TTC549 (cell line): ENCODE measurements around the gene MIB2.

Experiments
- FAIRE-seq: peaks from 2 replicates; lab custom pipeline; 2012; peaks lifted over from hg19 to GRCh38; lab: Jason Lieb, UNC

MIB2 gene

GRCh38 chr1:1598051-1598719 lies 17.1 kb upstream of the MIB2 start:
- no peak for FAIRE-seq

GRCh38 chr1:1598720-1599029 lies 16.6 kb upstream of the MIB2 start:
- FAIRE-seq: no peak

GRCh38 chr1:1599030-1599934 lies 16.0 kb upstream of the MIB2 start:
- no peak for FAIRE-seq

GRCh38 chr1:1599935-1600860 lies 15.1 kb upstream of the MIB2 start, which contains the start of gene FNDC10:
FNDC10 (minus strand) TSS chr1:1600135; CDS start chr1:1600015, 120 bp downstream.
- no peak for FAIRE-seq

- FAIRE-seq: no peak
These were observed 14.3 kb upstream of the MIB2 start for GRCh38 chr1:1600861-1601563.

GRCh38 chr1:1601564-1602303 lies 13.6 kb upstream of the MIB2 start:
- no peak for FAIRE-seq

GRCh38 chr1:1602304-1602967 lies 12.9 kb upstream of the MIB2 start:
- no peak for FAIRE-seq

DNA sequence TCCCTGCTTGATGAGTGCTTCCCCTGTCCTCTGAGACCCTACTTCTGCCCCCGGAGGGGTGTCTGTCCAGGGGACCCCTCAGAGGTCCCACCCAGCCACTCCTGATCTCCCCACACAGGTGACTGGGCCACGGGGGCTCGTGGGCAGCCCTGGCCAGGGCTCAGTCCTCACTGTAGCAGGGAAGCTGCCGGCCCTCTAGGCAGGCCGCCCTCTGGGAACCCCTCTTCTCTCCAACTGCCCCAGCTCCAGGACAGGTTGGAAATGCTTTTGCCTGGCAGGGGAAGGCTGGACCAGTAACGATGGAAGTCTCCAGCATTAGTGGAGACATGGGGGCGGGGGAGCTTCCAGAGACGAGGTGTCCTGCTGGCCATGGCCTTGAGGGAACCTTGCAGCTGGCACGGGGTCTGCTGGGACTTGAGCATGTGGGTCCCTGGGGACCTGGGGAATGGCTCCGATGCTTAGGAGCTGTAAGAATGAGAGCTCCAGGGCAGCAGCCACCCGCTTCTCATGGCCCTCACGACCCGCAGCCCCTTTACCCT lies 12.3 kb upstream of the MIB2 start:
- FAIRE-seq: no peak

GRCh38 chr1:1603671-1604373 lies 11.5 kb upstream of the MIB2 start:
- FAIRE-seq: no peak

DNA sequence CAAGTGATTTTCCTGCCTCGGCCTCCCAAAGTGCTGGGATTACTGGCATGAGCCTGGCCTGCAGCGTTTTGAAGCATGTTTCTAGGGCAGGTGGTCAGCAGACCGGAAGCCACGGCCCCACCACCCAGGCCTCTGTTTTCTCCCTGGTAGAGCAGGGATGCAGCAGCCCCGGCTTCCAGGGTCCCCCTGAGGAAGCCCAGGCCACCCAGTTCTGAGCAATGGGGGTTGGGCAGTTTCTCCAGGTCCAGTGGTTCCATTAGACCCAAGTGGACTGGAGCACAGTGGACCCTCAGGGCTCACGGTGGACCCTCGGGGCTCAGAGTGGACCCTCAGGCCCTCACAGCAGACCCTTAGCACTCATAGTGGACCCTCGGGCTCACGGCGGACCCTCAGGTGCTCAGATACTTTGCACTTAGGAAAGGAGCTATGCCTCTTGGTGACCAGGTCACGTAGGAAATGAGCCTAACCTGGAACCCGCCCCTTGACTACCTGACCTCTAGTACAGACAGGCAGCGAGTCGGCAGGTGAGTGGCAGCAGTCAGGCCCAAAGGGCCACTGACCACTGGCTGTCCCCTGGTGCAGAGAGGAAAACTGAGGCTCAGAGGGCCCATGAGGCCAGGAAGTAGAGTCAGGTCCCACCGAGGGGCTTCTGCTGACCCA lies 10.8 kb upstream of the MIB2 start:
- FAIRE-seq: no peak

DNA sequence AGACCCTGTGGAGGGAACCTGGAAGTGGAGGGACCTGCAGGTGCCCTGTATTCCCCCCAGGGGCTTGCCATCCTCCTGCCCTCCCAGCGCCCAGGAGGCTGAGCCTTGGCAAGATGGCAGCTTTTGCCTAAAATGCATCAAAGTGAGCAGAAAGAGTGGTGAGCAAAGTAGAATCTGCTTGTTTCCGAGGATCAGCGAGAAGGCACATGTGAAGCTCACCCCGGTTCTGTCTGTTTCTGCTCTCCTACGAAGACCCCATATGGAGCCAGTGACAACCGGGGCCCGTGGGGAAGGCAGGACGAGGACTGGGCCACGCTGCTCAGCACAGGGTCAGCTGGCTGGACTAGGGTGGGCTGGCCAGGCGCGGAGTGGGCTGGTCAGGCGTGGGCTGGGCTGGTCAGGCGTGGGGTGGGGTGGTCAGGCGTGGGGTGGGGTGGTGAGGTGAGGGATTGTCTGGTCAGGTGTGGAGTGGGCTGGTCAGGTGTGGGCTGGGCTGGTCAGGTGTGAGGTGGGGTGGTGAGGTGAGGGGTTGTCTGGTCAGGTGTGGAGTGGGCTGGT lies 10.2 kb upstream of the MIB2 start:
- FAIRE-seq: no peak

- FAIRE-seq: no peak
These were observed 9.6 kb upstream of the MIB2 start for GRCh38 chr1:1605724-1606123.

DNA sequence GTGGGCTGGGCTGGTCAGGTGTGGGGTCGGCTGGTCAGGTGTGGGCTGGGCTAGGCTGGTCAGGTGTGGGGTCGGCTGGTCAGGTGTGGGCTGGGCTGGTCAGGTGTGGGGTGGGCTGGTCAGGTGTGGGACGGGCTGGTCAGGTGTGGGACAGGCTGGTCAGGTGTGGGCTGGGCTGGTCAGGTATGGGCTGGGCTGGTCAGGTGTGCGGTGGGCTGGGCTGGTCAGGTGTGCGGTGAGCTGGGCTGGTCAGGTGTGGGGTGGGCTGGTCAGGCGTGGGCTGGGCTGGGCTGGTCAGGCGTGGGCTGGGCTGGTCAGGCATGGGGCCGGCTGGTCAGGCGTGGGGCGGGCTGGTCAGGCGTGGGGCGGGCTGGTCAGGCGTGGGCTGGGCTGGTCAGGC lies 9.1 kb upstream of the MIB2 start:
- no peak for FAIRE-seq

DNA sequence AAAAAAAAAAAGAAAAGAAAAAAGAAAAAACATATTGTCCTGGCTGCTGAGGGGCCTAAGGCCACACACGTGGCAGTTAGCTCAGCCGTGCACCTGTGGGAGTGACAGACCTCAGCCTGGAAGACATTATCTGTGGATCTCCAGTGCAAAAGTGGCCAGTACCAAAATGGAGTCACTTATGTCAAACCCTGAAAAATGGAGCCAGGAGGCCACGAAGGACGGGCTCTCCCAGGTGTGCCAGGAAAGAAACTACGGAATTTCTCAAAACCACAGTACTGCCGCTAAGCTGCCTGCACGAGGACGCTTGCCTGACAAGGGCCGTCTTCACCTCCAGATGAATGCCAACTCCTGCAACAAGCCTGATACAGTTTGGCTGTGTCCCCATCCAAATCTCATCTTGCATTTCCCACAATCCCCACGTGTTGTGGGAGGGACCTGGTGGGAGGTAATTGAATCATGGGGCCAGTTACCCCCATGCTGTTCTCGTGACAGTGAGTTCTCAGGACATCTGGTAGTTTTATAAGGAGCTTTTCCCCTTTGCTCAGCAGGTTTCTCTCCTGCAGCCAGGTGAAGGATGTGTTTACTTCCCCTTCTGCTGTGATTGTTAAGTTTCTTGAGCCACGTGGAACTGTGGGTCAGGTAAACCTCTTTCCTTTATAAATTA lies 5.3 kb upstream of the MIB2 start:
- FAIRE-seq: no peak

DNA sequence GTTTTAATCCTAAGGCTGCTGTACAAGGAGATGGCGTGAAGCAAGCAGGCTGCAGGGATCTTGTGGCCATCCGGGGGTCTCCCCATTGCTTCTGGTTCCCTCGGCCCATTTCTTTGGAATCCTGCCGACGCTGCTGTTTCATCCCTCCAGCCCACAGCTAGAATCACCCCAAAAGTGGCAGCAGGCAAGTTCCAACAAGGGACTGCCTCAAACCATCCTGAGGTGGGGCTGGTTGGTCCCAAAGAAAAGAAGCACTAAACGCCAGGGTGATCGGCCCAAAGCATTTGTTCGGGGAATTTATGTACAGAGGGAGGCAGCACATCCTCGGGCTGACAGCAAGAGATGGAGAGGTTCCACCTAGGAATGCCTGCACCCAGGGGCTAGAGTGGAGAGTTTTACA lies 4.5 kb upstream of the MIB2 start:
- no peak for FAIRE-seq

- no peak for FAIRE-seq
These were observed 3.2 kb upstream of the MIB2 start for GRCh38 chr1:1612104-1612400.

GRCh38 chr1:1613509-1614082 lies 1.7 kb upstream of the MIB2 start:
- FAIRE-seq: no peak
